GM12891 (cell line): Measurements from ENCODE around the gene ANO9.

Source experiments
- PAX5 ChIP-seq: IDR thresholded peaks from 2 replicates; pipeline ENCODE4 v1.6.1; 2011; ENCODE audit warnings: low read length, moderate library complexity, mild to moderate bottlenecking; ENCODE audit not compliant: insufficient read depth, severe bottlenecking
- POLR2A ChIP-seq: IDR thresholded peaks from 2 replicates; pipeline ENCODE4 v1.6.1; 2011; ENCODE audit warnings: low read depth, low read length, control low read depth
- POLR2AphosphoS5 ChIP-seq: IDR thresholded peaks from 2 replicates; pipeline ENCODE4 v1.6.1; 2011; ENCODE audit warnings: low read depth, low read length, control low read depth
- POU2F2 ChIP-seq: IDR thresholded peaks from 2 replicates; pipeline ENCODE4 v1.6.1; 2011; ENCODE audit warnings: low read depth, mild to moderate bottlenecking, control low read depth, low read length, moderate library complexity
- TAF1 ChIP-seq: IDR thresholded peaks from 2 replicates; pipeline ENCODE4 v1.6.1; 2011; ENCODE audit warnings: low read depth, low read length, control low read depth

GRCh38 chr11:392102-392777, 49.6 kb downstream of the ANO9 start:
- no peak for TF ChIP-seq POLR2A
- no peak for TF ChIP-seq TAF1
- no peak for TF ChIP-seq POLR2AphosphoS5
- no peak for TF ChIP-seq PAX5
- no peak for TF ChIP-seq POU2F2
